NB4 (cell line): ENCODE results near the gene PIPOX.

Source experiments
- MYC ChIP-seq: IDR thresholded peaks from 2 replicates; pipeline ENCODE4 v1.6.1; 2011; ENCODE audit warnings: low read depth, low read length
- POLR2A ChIP-seq: IDR thresholded peaks from 2 replicates; pipeline ENCODE4 v1.6.1; 2011; ENCODE audit warnings: mild to moderate bottlenecking; ENCODE audit not compliant: insufficient read length; ENCODE audit errors: extremely low read depth
- TF ChIP-seq, protein P1 (sequence below): IDR thresholded peaks from one replicate; pipeline ENCODE4 v1.5.1; 2012; ENCODE audit warnings: low read depth, low read length

- no peak for TF ChIP-seq POLR2A
- TF ChIP-seq, protein P1, sequence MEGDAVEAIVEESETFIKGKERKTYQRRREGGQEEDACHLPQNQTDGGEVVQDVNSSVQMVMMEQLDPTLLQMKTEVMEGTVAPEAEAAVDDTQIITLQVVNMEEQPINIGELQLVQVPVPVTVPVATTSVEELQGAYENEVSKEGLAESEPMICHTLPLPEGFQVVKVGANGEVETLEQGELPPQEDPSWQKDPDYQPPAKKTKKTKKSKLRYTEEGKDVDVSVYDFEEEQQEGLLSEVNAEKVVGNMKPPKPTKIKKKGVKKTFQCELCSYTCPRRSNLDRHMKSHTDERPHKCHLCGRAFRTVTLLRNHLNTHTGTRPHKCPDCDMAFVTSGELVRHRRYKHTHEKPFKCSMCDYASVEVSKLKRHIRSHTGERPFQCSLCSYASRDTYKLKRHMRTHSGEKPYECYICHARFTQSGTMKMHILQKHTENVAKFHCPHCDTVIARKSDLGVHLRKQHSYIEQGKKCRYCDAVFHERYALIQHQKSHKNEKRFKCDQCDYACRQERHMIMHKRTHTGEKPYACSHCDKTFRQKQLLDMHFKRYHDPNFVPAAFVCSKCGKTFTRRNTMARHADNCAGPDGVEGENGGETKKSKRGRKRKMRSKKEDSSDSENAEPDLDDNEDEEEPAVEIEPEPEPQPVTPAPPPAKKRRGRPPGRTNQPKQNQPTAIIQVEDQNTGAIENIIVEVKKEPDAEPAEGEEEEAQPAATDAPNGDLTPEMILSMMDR = no peak
- no peak for TF ChIP-seq MYC
These were observed 26.6 kb downstream of the PIPOX start for GRCh38 chr17:29069526-29070041.
